IPS-20b (cell line): ENCODE data around the gene LHX2.

Experiments used
- H3K27ac ChIP-seq: one replicate; pipeline ENCODE4 v1.5.1; 2013; ENCODE audit warnings: low read length
- H3K27me3 ChIP-seq: 2 replicates; pipeline ENCODE4 v1.6.1; 2013; ENCODE audit warnings: mild to moderate bottlenecking, low read length, inconsistent platforms; ENCODE audit not compliant: insufficient read depth
- H3K36me3 ChIP-seq: 2 replicates; pipeline ENCODE4 v1.6.1; 2013; ENCODE audit warnings: low read depth, mild to moderate bottlenecking, inconsistent platforms, low read length, moderate library complexity; ENCODE audit not compliant: insufficient read depth
- H3K4me1 ChIP-seq: 2 replicates; pipeline ENCODE4 v1.6.1; 2013; ENCODE audit warnings: mild to moderate bottlenecking, control low read depth, inconsistent platforms, low read length, moderate library complexity; ENCODE audit not compliant: insufficient read depth
- H3K4me3 ChIP-seq: 2 replicates; pipeline ENCODE4 v1.5.1; 2013; ENCODE audit warnings: mild to moderate bottlenecking, low read length, inconsistent platforms
- H3K9ac ChIP-seq: 2 replicates; pipeline ENCODE4 v1.6.1; 2013; ENCODE audit warnings: low read depth, mild to moderate bottlenecking, inconsistent platforms, low read length, moderate library complexity
- H3K9me3 ChIP-seq: 2 replicates; pipeline ENCODE4 v1.6.1; 2013; ENCODE audit warnings: mild to moderate bottlenecking, low read depth, low read length, inconsistent platforms; ENCODE audit not compliant: insufficient read depth

LHX2 gene

DNA sequence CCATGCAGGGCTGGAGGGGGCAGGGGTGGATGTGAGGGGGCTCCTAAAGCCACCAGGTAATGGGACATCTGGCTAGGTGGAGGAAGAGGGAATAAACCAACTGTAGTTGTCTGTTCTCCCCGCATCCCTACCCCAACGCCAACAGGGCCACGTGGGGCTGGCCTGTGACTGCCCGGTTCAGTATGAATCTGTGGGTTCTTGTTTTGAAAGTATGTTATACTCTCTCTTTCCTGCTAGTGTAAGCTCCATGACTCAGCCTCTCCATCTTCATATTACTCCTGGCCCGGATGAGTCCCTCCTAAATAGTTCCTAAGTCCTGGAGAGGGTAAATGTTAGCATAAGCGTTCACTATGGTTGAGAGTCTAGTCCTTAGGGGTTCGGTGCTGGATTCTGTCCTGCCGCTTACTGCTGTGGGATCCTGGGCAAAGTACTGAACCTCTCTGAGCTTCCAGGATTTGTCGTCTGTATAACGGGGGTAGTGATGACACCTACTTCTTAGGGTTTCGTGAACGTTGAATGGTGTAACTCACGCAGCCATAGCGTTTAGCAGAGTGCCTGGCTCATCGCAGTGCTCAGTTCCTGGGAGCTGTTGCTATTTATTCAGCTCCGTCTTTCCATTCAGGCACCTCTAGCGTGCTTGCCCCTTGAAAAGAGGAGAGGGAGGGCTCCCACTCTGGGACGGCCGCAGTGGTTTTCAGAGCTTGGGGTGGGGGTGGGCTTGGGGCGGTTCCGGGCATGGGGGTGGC, 28.8 kb downstream of the LHX2 start:
- peak overlapping the region; percentile 58 for H3K4me3 ChIP-seq
- peaks cover 94% of the 10 kb centered on the region for H3K27me3 ChIP-seq
- no peaks in the 10 kb centered on the region for H3K9me3 ChIP-seq
- H3K9ac ChIP-seq, result no peak overlapping the region
- H3K36me3 ChIP-seq, result no peaks in the 10 kb centered on the region
- H3K27ac ChIP-seq, result no peak overlapping the region
- no peaks in the 10 kb centered on the region for H3K4me1 ChIP-seq

DNA sequence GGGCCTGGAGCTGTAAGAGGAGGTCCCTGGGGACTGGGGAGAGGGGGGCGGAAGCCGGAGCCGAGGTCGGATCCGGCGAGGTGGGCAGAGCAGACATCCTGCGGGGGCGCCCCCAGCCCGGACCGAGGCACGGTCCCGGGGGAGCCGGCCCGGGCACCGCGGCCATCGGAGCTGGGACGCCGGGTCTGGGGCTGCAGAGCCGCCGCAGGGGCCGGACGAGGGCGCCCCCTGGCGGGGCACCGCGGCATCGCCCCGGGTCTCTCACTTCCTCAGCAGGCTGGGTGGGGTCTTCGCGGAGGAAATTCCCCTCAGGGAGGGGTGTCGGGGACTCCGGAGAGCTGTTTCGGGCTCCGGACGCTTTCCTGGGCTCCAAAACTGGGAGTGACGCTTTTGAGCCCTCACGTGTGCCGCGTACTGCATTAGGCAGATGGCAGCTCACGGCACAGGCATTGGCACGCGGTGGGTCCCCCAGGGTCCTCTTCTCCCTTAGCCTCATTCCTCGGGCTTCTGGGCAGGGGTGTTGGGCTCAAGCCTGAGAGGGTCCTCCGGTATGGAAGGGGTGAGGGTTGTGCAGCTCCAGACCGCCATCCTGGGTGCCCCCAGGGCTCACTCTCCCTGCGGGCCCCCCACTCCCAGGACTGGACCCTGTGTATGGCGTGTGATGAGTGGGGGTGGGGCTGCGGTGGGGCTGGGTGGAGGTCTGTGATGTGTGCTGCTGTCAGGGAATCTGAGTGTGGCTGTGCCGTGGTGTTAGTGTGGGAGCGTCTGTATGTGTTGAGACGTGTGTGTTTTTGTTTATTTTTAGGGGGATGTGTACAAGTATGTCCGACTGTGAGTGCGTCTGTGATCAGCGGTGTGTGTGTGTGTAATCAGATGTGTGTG, 29.6 kb downstream of the LHX2 start:
- no peaks in the 10 kb centered on the region for H3K4me1 ChIP-seq
- H3K9ac ChIP-seq, result no peak overlapping the region
- H3K4me3 ChIP-seq, result peak overlapping the region; percentile 58
- H3K9me3 ChIP-seq, result no peaks in the 10 kb centered on the region
- no peak overlapping the region for H3K27ac ChIP-seq
- peaks cover 97% of the 10 kb centered on the region for H3K27me3 ChIP-seq
- H3K36me3 ChIP-seq, result no peaks in the 10 kb centered on the region

DNA sequence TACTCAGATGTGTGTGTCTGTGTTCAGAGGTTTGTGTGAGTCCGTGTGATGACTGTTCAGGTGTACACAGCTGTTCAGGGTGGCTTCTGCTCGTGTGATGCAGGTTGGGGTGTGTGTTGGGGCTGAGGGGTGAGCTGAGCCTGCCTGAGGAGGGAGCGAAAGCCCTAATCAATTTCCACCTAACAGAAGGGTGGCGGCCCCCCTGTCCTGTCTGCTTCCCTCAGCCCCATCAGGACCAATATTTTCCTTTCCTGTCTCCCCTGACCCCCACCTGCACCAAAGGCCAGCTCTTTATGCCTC, 30.2 kb downstream of the LHX2 start:
- H3K27me3 ChIP-seq, result peaks cover 98% of the 10 kb centered on the region
- H3K4me3 ChIP-seq, result no peak overlapping the region
- H3K4me1 ChIP-seq, result no peaks in the 10 kb centered on the region
- H3K27ac ChIP-seq, result no peak overlapping the region
- no peaks in the 10 kb centered on the region for H3K36me3 ChIP-seq
- H3K9ac ChIP-seq, result no peak overlapping the region
- no peaks in the 10 kb centered on the region for H3K9me3 ChIP-seq

DNA sequence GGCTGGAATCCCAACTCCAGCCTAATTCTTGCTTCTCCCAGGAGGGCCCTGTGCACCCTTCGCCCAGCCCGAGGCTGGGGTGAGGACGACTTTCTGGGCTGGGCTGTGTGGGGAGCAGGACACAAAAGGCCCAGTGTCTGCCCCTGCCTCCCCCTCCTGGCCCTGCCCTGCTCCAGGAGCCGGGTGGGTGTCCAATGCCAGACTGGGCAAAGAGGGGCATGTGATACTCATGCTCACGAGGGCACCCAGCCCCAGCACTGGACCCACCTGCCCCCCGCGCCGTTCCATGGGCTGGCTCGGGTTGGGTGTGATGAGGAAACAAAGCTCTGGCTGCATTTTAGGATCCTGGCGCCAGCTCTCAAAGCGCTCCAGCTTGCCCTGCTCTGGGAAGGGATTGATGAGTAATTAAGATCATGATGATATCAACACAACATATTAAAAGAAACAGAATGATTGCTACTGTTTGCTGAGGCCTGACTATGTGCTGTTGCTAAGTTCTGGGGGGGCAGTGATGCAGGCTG, 30.7 kb downstream of the LHX2 start:
- H3K4me3 ChIP-seq, result no peak overlapping the region
- H3K9me3 ChIP-seq, result no peaks in the 10 kb centered on the region
- no peaks in the 10 kb centered on the region for H3K4me1 ChIP-seq
- H3K36me3 ChIP-seq, result no peaks in the 10 kb centered on the region
- no peak overlapping the region for H3K9ac ChIP-seq
- H3K27me3 ChIP-seq, result peaks cover 98% of the 10 kb centered on the region
- H3K27ac ChIP-seq, result no peak overlapping the region

DNA sequence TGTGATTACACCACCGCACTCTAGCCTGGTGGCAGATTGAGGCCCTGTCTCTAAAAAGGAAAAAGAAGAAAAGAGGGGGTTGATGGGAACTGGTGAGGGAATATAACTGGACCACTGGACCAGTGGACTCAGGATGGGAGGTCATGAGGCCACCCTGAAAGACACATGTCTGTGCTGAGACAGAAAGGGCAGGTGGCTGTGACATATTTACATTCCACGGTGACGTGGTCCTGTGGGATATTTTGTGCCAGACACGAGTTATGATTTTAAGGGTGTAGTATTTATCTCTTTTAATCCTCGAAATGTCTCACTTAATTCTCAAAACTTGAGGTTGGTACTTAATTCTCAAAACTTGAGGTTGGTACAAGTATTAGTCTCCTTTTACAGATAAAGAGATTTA, 32.9 kb downstream of the LHX2 start:
- Histone ChIP-seq H3K4me1 (no peaks in the 10 kb centered on the region), H3K4me3 (no peak overlapping the region), H3K36me3 (no peaks in the 10 kb centered on the region), H3K27ac (no peak overlapping the region), H3K9ac (no peak overlapping the region), H3K9me3 (no peaks in the 10 kb centered on the region), H3K27me3 (peaks cover 81% of the 10 kb centered on the region)

DNA sequence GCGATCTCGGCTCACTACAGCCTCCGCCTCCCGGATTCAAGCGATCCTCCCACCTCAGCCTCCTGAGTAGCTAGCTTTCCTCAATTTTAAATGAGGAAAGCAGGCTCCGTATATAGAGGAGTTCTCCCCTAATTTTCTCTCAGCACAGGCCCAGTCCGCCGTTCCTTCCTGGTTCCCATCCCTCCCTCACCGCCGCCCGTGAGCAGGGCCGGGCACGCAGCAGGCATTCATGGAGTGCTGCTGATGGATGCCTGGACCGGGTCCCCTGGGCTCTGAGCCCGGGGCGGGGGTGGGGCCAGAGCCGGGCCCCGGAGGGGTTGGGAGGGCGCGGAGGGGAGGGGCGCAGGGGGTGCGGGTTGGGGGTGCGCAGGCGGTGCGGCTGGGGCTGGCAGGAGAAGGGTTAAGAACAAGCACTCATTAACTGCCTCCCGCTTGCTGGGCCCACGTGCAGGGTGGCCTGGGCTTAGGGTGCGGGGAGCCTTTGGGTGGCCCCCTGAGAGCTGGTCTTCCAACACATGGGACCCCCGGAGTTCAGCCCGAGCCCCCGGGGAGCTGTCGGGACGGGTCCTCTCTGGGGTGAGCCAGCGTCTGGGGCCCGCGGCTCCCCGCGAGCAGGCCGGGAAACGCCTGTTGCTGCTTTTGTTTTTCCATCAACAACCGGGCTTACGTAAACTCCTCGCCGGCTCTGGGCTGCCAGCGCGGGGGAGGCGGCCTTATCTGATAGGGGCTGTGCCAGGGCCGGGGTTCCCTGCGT, 33.7 kb downstream of the LHX2 start:
- Histone ChIP-seq H3K27me3 (peaks cover 73% of the 10 kb centered on the region), H3K9me3 (no peaks in the 10 kb centered on the region), H3K36me3 (no peaks in the 10 kb centered on the region), H3K27ac (no peak overlapping the region), H3K4me3 (peak overlapping the region; percentile 60), H3K9ac (no peak overlapping the region), H3K4me1 (no peaks in the 10 kb centered on the region)

DNA sequence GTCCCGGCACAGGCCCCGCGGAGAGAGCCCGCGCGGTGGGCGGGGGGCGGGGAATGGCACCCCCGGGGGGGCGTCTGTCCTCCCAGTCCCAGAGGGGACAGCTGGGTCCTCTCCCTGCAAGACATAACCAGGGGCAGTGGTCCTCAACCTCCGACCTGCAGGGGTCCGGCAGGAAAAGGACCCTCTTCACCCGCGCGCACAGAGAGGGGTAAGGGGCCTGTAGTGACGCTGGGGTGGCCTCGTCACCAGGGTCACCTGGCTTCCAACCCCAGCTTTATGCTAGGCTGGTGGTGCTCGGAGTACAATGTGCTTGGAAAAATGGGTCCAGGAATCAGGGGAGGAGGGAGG, 34.2 kb downstream of the LHX2 start:
- Histone ChIP-seq H3K9ac (no peak overlapping the region), H3K4me3 (peak overlapping the region; percentile 60; the same call in 1 of the 2 replicates), H3K27ac (no peak overlapping the region)

DNA sequence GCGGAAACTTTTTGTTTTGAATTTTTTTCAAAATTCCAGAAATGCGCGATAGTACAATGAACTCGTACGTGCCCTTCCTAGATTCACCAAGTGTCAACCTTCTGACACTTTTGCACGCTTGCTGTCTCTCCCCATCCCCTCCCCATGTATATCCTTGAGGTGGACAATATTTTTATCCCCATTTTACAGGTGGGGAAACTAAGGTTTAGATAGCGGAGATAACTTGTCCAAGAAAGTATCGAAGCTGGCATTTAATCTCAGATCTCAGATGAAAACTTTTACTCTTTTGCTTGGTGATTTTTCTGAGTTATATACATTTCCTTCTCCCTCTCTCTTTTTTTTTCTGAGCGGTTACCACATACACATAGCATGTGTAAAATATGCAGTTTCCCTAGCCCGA, 34.6 kb downstream of the LHX2 start:
- H3K27ac ChIP-seq, result no peak overlapping the region
- no peaks in the 10 kb centered on the region for H3K36me3 ChIP-seq
- peaks cover 64% of the 10 kb centered on the region for H3K27me3 ChIP-seq
- no peaks in the 10 kb centered on the region for H3K4me1 ChIP-seq
- H3K4me3 ChIP-seq, result 0 out of 2 replicates have a peak overlapping the region, but pooled peaks have one; percentile 60
- H3K9ac ChIP-seq, result no peak overlapping the region
- H3K9me3 ChIP-seq, result no peaks in the 10 kb centered on the region

More for the DNA sequence above, 34.2 kb downstream of the LHX2 start:
- H3K9me3 ChIP-seq, result no peaks in the 10 kb centered on the region
- H3K4me1 ChIP-seq, result no peaks in the 10 kb centered on the region
- H3K36me3 ChIP-seq, result no peaks in the 10 kb centered on the region
- peaks cover 68% of the 10 kb centered on the region for H3K27me3 ChIP-seq

DNA sequence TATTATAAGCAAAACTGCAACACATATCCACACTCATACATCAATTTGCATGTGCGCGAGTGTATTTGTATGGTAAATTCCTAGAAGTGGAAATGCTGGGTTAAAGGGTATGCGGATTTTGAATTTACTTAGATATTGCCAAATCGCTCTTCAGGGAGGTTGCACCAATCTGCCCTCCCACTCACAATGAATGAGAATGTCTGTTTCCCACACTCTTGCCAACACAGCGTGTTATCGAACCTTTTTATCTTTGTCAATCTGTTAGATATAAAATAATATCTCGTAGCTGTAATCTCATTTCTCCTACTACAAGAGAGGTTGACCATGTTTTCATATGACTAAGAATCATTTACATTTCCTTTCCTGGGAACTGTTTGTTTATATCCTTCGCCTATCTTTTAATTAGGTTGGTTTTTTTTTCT, 35.7 kb downstream of the LHX2 start:
- no peaks in the 10 kb centered on the region for H3K36me3 ChIP-seq
- no peaks in the 10 kb centered on the region for H3K9me3 ChIP-seq
- H3K4me3 ChIP-seq, result no peak overlapping the region
- H3K27ac ChIP-seq, result no peak overlapping the region
- H3K4me1 ChIP-seq, result no peaks in the 10 kb centered on the region
- H3K27me3 ChIP-seq, result peaks cover 53% of the 10 kb centered on the region
- no peak overlapping the region for H3K9ac ChIP-seq

DNA sequence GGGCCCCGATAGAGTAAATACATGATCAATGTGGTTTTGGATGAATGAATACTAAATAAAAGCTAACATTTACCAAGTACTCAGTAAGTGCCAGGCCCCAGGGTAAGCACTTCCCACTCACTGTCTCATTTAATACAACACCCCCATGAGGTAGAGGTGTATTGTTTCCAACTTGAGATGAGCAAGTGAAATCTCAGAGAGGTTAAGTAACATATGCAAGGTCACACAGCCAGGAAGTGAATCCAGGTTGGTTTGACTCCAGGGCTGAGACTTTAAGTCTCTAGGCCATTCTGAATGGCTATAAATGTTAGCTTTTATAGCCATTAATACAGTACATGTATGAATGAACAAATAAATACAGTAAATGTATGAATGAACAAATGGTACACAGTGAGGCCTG, 39.4 kb downstream of the LHX2 start:
- Histone ChIP-seq H3K9me3 (no peaks in the 10 kb centered on the region), H3K4me1 (no peaks in the 10 kb centered on the region; the same call in 1 of the 2 replicates), H3K4me3 (no peak overlapping the region), H3K36me3 (no peaks in the 10 kb centered on the region), H3K9ac (no peak overlapping the region), H3K27ac (no peak overlapping the region), H3K27me3 (peaks cover 17% of the 10 kb centered on the region)

DNA sequence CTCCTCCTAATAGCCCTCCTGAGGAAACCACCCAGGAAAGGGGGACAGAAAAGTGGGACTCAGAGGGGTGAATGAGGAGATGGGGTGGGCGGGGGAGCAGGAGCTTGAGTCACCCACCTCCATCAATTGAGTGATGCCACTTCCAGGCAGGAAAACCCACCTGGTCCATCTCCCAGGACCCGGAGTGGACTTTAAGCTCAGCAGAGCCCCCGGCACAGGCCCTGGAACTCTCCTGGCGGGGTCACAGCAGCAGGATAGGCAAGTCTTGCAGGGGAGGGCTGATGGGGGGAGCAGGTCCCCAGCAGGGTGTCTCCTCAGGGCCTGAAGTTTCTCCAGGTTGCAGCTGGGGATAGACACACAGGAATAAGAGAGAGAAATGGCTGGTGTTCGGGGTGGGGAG, 40.8 kb downstream of the LHX2 start:
- Histone ChIP-seq H3K36me3 (no peaks in the 10 kb centered on the region), H3K4me3 (no peak overlapping the region), H3K27me3 (peaks cover 2% of the 10 kb centered on the region; the same call in 1 of the 2 replicates)

More for the DNA sequence above, 40.8 kb downstream of the LHX2 start:
- Histone ChIP-seq H3K9me3 (no peaks in the 10 kb centered on the region), H3K4me1 (no peaks in the 10 kb centered on the region; the same call in 1 of the 2 replicates), H3K27ac (no peak overlapping the region), H3K9ac (no peak overlapping the region)
